ENCODE measurements around the gene GRIK5. TPM values are rescaled to one million over a fixed set of nuclear protein-coding genes. Genes with fewer than 3 reads are reported as not detected.

Gene GRIK5
- total RNA-seq, 1 experiment from 2014 or later, result 0.06 TPM

DNA sequence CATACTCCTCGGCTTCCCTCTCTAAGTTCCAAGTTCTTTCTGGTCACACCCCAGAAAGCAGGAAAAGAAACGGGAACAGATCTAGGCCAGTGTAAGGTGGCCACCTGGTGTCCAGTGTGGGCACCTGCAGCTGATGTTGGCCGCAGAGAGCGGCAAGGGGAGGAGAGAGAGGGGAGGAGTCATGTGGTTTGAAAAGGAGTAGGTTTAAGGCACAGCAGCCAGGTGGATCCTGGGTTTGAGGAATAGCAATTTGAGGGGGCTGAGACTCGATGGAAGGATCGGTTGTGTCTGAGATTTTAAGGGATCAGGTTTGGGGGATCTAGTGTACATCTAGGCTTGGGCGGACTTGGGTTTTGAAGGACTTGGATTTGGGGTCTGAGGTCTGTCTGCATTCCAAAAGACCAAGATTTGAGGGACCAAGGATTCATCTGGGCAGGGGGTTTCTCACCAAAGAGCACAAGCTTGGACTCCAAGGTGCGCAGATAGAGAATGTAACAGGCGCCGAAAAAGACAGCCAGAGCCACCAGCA is 112.1 kb downstream of the GRIK5 start:
- DNase-seq (ENCODE audit: low read depth), result peak; percentile 79

- no peak for DNase-seq (ENCODE audit: low read depth)
These were observed 112.7 kb downstream of the GRIK5 start for GRCh38 chr19:41957161-41957837.

DNA sequence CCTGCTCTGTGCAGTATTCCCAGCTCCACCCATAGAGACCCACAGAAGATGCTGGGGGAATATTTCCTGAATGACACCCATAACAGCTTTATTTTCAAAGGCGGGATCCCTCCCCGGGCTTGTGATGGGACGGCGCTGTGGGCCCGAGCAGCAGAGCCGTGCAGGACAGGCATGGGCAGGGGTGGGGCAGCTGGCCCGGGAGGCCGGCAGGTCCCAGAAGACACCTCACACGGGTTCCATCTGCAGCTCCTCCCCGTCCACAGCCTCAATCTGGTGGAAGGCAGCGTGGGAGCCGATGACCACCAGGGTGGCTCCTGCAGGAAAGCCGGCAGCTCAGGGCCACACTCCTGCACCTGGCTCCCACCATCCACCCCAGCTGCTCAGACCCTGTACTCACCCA is 113.4 kb downstream of the GRIK5 start:
- no peak for DNase-seq (ENCODE audit: low read depth)

DNA sequence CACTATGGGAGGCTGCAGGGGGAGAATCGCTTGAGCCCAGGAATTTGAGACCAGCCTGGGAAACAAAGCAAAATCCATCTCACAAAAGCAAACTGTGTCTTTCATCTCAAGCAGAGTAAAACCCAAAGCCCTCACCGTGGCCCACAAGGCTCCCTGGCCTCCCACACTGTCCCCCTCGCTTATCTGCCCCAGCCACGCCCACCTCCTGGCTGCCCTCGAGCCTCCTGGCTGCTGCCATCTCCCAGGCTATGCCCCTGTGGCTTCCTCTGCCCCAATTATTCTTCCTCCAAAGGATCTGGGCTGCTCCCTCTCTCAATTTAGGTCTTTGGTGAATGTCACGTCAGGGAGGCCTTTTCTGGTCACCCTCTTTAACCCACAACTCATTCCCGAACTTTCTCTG is 114.5 kb downstream of the GRIK5 start:
- no peak for DNase-seq (ENCODE audit: low read depth)

DNA sequence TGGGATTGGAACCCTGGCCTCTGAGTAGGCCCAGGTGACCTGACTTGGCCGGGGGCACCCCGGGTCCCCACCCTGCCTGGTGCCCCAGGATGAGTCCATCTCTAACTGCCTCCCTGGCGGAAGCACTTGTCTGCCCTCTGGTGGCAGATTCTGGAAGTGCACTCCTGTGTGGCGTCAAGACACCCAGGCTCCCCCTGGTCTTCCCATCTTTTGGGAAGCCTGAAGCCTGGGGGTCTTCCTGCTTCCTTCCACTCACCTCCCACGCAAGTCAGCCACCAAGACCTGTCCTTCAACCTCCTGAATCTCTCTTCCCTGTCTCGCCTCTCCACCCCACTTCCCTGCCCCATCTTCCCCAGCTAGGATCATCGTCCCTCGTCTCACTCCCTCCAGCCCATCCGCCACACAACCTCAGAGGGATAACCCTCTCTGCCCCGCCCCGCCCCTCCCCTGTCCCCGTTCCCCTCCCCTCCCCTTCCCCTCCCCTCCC is 118.3 kb downstream of the GRIK5 start:
- peak; percentile 52 for DNase-seq (ENCODE audit: low read depth)

Other genes with a start within 250 kb of the GRIK5 start
- not detected in 2 replicates for gene LYPD4, start 225.5 kb downstream of the GRIK5 start, total RNA-seq (2014; rRNA removed)
- gene DMRTC2, start 225.2 kb downstream of the GRIK5 start, total RNA-seq (2014; rRNA removed), result not detected in 2 replicates
- 610 and 611 TPM in 2 replicates for gene RPS19, start 210.0 kb downstream of the GRIK5 start, total RNA-seq (2014; rRNA removed)
- gene CD79A, start 192.9 kb downstream of the GRIK5 start, total RNA-seq (2014; rRNA removed), result 0.23 and 0.64 TPM in 2 replicates
- 58.2 and 68.2 TPM in 2 replicates for gene ARHGEF1, start 187.0 kb downstream of the GRIK5 start, total RNA-seq (2014; rRNA removed)
- gene ERFL, start 141.8 kb downstream of the GRIK5 start, total RNA-seq (2014; rRNA removed), result not detected in 2 replicates
- gene RABAC1, start 110.9 kb downstream of the GRIK5 start, total RNA-seq (2014; rRNA removed), result 174 and 241 TPM in 2 replicates
- gene ATP1A3, start 76.0 kb downstream of the GRIK5 start, total RNA-seq (2014; rRNA removed), result 0.19 and 0.40 TPM in 2 replicates
- gene ZNF574, start 6.0 kb upstream of the GRIK5 start, total RNA-seq (2014; rRNA removed), result 23.3 and 26.2 TPM in 2 replicates
- 0.06 TPM in 1 of 2 replicates, not detected in the other for gene POU2F2, start 62.2 kb upstream of the GRIK5 start, total RNA-seq (2014; rRNA removed)
- gene DEDD2, start 147.5 kb upstream of the GRIK5 start, total RNA-seq (2014; rRNA removed), result 26.2 and 27.2 TPM in 2 replicates
- 7.2 and 7.8 TPM in 2 replicates for gene ZNF526, start 150.1 kb upstream of the GRIK5 start, total RNA-seq (2014; rRNA removed)
- 32.5 and 33.7 TPM in 2 replicates for gene GSK3A, start 172.4 kb upstream of the GRIK5 start, total RNA-seq (2014; rRNA removed)
- 49.1 and 56.2 TPM in 2 replicates for gene ERF, start 184.9 kb upstream of the GRIK5 start, total RNA-seq (2014; rRNA removed)
- 28.6 and 30.5 TPM in 2 replicates for gene CIC, start 199.0 kb upstream of the GRIK5 start, total RNA-seq (2014; rRNA removed)
- 2.2 and 2.3 TPM in 2 replicates for gene PRR19, start 231.9 kb upstream of the GRIK5 start, total RNA-seq (2014; rRNA removed)
- gene PAFAH1B3, start 232.4 kb upstream of the GRIK5 start, total RNA-seq (2014; rRNA removed), result 85.3 and 99.0 TPM in 2 replicates
- 1.7 TPM in 1 of 2 replicates, not detected in the other for gene TMEM145, start 243.1 kb upstream of the GRIK5 start, total RNA-seq (2014; rRNA removed)

Measured in LHCN-M2 (cell line).